Activated CD4-positive, alpha-beta T cell treated with anti-CD3 and anti-CD28 coated beads for 48 hours (primary cell): ENCODE measurements around the gene GPR85.
"Not testable (repeated sequence)": the region's sequence is repeated elsewhere in the genome, so short reads cannot be mapped to it uniquely, and the experiment has no call there.

Experiments used
- DNase-seq: peaks from one replicate; pipeline ENCODE4 v3.0.0-alpha.2; 2020

GPR85 gene

GRCh38 chr7:113083816-113084495, 2.7 kb downstream of the GPR85 start:
- DNase-seq, result no peak

- DNase-seq, result no peak
Measured at GRCh38 chr7:113083132-113083815, 3.4 kb downstream of the GPR85 start.

- no peak for DNase-seq
Measured at GRCh38 chr7:113078331-113078730, 8.3 kb downstream of the GPR85 start.

DNA sequence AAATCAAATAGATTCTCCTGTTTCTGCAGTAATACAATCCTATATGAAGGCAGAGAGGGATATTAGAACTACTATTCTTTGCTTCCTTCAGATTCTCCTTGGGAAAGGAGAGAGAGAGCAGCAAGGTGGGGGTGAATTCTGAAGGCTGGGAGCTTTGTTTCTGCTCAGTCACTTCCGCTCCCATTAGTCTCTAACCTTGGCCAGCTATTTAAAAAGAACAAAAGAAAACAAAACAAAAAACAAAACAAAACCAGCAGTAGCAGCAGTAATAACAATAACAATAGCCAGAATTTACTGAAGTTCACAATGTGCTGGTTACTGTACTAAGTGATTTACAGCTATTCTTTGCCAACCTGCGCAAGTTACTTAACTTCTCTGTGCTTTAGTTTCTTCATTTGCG, 9.9 kb downstream of the GPR85 start:
- DNase-seq, result no peak

DNA sequence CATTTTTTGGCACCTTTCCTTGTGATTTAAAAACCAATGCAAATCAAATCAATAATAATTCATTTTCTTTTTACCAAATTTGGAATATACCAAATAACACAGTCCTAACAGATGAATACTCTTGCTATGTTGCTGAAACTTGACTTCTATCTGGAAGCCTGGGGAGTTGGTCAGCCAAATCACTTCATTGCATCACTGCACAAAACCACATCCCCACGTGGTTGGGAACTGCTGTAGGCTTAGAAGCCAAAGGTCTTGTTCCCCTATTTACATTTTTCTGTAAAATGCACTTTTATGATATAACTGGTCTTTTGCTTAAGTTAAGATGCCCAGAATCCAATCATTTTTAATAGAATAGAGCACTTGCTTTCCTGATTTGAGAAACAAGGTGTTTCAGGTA, 15.2 kb downstream of the GPR85 start:
- DNase-seq, result no peak

DNA sequence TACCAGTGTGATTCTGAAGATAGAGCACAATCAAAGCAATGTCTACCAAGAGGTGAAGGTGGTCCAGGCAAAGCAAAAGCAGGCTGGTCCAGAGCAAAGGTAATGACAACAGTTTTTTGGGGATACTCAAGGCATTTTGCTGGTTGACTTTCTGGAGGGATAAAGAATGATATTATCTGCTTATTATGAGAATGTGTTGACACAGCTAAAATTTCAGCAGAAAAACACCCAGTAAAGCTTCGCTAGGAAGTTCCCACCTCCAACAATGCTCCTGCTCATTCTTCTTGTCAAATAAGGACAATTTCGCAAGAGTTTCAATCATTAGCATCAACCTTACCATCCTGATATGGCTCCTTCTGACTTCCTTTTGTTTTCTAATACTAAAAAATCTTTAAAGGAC, 24.1 kb downstream of the GPR85 start:
- no peak for DNase-seq

DNA sequence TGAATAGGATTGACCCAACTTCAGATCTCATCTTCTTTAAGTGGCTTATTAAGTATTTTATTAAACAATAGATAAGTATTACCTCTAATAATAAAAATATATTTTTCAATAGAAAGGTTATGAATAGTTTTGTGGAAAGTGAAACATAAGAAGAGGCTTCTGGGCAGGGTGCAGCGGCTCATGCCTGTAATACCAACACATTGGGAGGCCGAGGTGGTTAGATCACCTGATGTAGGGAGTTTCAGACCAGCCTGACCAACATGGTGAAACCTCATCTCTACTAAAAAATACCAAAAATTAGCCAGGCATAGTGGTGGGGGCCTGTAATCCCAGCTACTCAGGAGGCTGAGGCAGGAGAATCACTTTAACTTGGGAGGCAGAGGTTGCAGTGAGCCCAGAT, 26.5 kb downstream of the GPR85 start:
- no peak for DNase-seq

- no peak for DNase-seq
Measured at GRCh38 chr7:113054938-113055337, 31.7 kb downstream of the GPR85 start.

- DNase-seq, result not testable (repeated sequence)
Measured at GRCh38 chr7:113054272-113054671, 32.4 kb downstream of the GPR85 start.

- DNase-seq, result not testable (repeated sequence)
Measured at GRCh38 chr7:113049221-113049620, 37.4 kb downstream of the GPR85 start.

GRCh38 chr7:113046453-113046852, 40.2 kb downstream of the GPR85 start:
- no peak for DNase-seq

DNA sequence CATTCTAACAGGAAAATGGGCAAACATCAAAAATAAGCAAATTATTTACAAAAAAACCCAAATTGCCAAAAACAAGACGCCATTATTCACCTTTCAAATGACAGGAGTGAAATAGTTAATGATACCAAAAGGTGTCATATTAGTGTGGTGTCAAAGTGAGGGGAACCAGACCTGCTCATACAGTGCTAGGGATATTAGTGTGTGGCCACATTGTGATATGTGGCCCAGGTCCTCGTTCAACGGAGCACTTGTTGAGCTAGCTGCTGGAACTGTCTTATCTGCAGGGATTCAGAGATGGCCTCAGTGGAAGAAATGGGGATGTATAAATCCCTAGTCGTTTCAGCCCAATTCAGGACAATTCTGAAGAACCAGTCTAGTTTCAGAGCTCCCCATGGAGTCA, 41.2 kb downstream of the GPR85 start:
- DNase-seq, result no peak

DNA sequence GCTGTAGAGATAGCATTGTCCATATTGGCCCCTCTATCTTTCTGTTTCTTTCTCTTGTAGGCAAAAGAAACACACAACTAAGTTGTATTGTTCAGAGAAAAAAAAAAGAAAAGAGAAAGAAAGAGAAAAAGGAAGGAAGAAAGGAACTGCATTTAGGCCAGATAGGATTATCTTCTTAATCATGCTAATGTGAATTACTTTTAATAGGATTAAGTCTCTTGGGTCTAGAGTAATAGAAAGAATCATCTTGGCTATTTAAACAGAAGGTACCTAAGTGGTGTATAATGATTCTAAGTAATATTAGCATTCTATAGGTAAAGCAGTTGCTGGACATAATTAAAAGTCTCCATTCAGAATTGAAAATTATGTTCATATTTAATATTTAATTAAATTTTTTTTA, 42.2 kb downstream of the GPR85 start:
- DNase-seq, result no peak

DNA sequence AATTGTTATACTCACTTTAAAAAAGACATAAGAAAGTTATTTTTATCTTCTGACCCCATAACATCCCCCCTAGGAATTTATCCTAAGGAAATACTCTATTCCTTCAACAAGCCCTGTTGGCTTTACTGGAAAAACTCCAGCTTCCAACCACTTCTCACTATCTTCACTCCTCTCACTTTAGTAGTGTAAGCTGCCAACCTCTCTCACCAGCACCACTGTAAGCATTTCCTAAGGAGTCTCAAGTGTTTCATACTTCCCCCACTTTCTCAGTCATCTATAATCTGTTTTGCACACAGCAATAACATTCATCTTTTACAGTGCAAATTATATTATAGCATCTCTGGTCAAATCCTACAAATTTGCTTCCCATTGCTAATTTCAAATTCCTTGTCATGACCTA, 45.8 kb downstream of the GPR85 start:
- no peak for DNase-seq

- no peak for DNase-seq
Measured at GRCh38 chr7:113033959-113034358, 52.7 kb downstream of the GPR85 start.
